GM18951 (cell line): ENCODE results near the gene EGFL8.

Experiments
- POLR2A ChIP-seq: IDR thresholded peaks from 4 replicates; pipeline ENCODE4 v1.6.1; 2011; ENCODE audit warnings: mild to moderate bottlenecking; ENCODE audit not compliant: insufficient read length, insufficient read depth; ENCODE audit errors: extremely low read depth
- in situ Hi-C: fragments of 300-500 bp; cut with MboI; formaldehyde crosslinking; loops from one replicate; pipeline ENCODE4 v1.12.0; 2022; ENCODE audit warnings: low sequenced_read_pairs, mixed read lengths, inconsistent platforms; ENCODE audit not compliant: unreplicated experiment

Gene EGFL8

DNA sequence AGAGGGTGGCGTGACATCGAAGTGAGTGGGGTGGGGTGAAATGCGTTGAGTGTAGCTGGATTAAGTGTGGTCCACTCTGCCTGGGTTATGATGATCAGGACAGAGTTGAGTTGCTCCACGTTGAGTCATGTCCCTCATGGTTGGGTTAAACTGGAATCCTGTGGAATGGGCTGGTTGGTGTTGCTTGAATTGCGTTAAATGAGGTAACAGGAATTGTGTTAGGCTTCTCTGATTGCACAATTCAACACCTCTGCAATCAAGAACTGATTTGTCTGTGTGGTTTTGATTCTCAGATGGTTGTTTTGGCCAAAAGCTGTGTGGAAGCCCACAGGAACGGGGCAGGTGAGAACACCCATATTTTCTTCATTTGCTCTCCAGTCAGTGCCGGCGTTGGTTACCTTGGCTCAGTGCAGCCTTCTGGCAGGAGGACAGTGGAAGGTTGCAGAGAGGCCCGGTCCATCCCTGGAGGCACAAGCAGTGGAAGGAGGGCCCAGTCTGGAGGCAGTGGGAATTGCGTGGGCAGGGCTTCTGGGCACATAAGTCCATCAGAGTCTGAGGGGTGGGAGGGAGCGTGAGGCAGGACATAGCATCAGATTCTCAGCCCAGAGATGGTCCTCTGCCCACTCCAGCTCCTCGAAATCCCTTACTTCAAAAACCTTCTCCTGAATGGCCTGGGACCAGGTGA lies 47.8 kb downstream of the EGFL8 start:
- TF ChIP-seq POLR2A: no peak
- in situ Hi-C loops: no loop called here

DNA sequence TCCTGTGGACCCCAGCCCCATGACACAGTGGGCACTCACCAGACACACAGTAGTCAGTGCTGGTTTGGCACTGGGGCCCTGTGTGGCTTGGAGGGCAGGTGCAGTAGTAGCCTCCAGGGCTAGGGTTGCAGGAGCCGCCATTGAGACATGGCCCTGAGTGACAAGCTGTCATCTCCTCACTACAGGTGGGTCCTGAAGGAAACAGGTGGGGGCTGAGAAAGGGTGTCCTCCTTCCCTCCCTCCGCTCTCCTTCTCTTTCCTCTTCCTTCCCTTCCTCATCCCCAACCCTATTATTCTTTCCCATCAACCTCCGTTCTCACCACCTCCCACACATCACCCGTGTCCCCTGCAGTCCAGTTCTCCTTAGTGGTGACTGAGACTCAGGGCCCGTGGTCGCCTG lies 49.3 kb downstream of the EGFL8 start:
- TF ChIP-seq POLR2A: no peak
- in situ Hi-C loops: no loop called here

DNA sequence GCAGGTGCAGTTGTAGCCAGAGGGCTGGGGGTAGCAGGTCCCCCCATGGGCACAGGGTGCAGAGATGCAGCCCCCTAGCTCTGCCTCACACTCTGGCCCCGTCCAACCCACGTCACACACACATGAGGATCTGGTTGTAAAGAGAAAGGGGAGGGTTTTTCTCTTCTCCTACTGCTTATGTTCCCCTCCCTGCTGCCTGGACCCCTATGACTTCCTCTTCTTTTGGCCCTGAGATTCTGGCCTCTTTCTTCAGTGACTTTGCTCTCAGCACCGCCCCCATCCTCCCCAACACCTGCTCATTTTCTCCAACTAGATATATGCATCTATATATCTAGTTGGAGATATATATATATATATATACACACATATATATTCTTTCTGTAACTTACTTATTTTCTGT lies 49.7 kb downstream of the EGFL8 start:
- TF ChIP-seq POLR2A: no peak
- in situ Hi-C loops: no loop called here

DNA sequence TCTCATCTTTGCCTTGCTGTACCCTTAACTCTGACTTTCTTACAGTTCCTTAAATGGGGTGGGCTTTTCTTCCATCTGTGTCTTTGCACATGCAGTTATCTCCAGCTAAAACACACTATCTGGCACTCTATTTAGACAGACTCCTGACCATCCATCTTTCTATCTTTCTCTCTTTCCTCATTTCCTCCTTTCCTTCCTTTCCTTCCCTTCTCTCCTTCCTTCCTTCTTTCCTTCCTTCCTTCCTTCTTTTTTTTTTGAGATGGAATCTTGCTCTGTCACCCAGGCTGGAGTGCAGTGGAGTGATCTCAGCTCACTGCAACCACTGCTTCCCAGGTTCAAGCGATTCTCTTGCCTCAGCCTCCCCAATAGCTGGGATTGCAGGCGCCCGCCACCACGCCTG lies 51.2 kb downstream of the EGFL8 start:
- in situ Hi-C loops: no loop called here
- no peak for TF ChIP-seq POLR2A

DNA sequence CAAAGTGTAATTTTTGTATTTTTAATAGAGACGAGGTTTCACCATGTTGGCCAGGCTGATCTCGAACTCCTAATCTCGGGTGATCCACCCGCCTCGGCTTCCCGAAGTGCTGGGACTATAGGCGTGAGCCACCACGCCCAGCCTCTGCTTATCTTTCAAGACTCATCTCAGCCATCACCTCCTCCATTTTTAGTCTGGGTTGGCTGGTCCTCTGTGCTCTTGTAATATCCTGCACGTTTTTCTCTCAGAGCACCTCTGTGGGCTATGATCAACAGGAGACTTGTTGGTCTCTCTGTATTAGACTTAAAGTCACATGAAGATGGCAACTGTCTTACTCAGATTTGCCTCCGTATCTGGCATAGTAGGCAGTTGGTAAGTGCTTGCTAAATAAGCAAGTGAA lies 51.9 kb downstream of the EGFL8 start:
- TF ChIP-seq POLR2A: no peak
- in situ Hi-C loops: no loop called here

DNA sequence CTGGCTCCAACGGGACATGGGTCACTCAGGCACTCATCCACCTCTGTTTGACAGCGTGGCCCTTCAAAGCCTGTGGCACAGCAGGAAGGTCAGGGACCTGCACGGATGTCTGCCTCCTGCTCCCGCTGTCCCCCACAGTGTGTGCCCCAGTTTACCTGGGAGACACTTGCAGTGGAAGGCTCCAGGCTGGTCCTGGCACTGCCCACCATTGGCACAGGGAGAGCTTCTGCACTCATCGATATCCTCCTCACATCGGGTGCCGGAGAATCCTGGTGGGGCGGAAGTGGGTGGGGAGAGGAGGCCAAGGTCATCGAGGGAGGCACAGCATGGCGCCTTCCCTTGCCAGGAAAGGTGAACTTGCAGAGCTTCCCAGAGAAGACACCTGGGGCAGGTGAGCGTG lies 52.6 kb downstream of the EGFL8 start:
- TF ChIP-seq POLR2A: no peak
- in situ Hi-C loops: no loop called here
